HAP-1 (cell line): ENCODE measurements around the gene COPB2.
A peak's percentile ranks its signal among the peaks of the same experiment; 100 is the strongest.

ENCODE experiments used
- DNase-seq, 2 experiments: peaks; one replicate each; pipeline ENCODE4 v3.0.0-alpha.2; 2016 to 2020; ENCODE audit warnings: low spot score in 2 of 2
- H3K27me3 ChIP-seq: fragments of 250-450 bp; sonication (Bioruptor Pico); 2 replicates; pipeline ENCODE4 v1.5.1; 2020; ENCODE audit warnings: low read depth, mild to moderate bottlenecking, moderate library complexity
- H3K36me3 ChIP-seq: fragments of 250-450 bp; sonication (Bioruptor Pico); replicated peaks from 2 replicates; pipeline ENCODE4 v1.5.1; 2020; ENCODE audit warnings: mild to moderate bottlenecking
- H3K4me1 ChIP-seq: fragments of 250-450 bp; sonication (Bioruptor Pico); 2 replicates; pipeline ENCODE4 v1.5.1; 2020; ENCODE audit warnings: mild to moderate bottlenecking
- H3K4me3 ChIP-seq: fragments of 250-450 bp; sonication (Bioruptor Pico); 2 replicates; pipeline ENCODE4 v1.5.1; 2020; ENCODE audit warnings: mild to moderate bottlenecking, moderate library complexity
- H3K9me3 ChIP-seq: fragments of 250-450 bp; sonication (Bioruptor Pico); 2 replicates; pipeline ENCODE4 v1.5.1; 2020; ENCODE audit warnings: mild to moderate bottlenecking, moderate library complexity
- in situ Hi-C: fragments of 300-500 bp; cut with MboI; formaldehyde crosslinking; loops from 3 replicates; pipeline ENCODE4 v1.14.3; 2020; ENCODE audit warnings: low sequenced_read_pairs, inconsistent platforms, mixed read lengths

Gene COPB2

GRCh38 chr3:139389552-139390368 is at the start of gene COPB2:
TSS of gene COPB2 (minus strand) at chr3:139389647. CDS start at chr3:139389550, 97 bp downstream.
- Histone ChIP-seq H3K4me3 (peak within 1 kb of the TSS; percentile 90), H3K4me1 (peaks cover 10% of the 10 kb centered on the region), H3K36me3 (peaks cover 5% of the 10 kb centered on the region; the same call in 1 of the 2 replicates), H3K27me3 (no peaks in the 10 kb centered on the region), H3K9me3 (no peaks in the 10 kb centered on the region)
- in situ Hi-C loops = no loop called here
- peak; percentile 96 to 99 for DNase-seq

GRCh38 chr3:139434764-139435307 is 45.4 kb upstream of the COPB2 start:
- DNase-seq = no peak
- Histone ChIP-seq H3K36me3 (no peaks in the 10 kb centered on the region), H3K27me3 (no peaks in the 10 kb centered on the region), H3K4me1 (no peaks in the 10 kb centered on the region), H3K4me3 (no peak overlapping the region), H3K9me3 (no peaks in the 10 kb centered on the region)
- in situ Hi-C loops = loop anchor here (25.0 kb wide), 1 partner anchor 502 kb away; the partner anchor contains the start of gene CLSTN2

- H3K4me3 ChIP-seq = no peak overlapping the region
- H3K27me3 ChIP-seq = no peaks in the 10 kb centered on the region
- in situ Hi-C loops = loop anchor here (25.0 kb wide), 1 partner anchor 503 kb away; the partner anchor contains the start of gene CLSTN2
- DNase-seq = no peak
- no peaks in the 10 kb centered on the region for H3K4me1 ChIP-seq
- H3K9me3 ChIP-seq = no peaks in the 10 kb centered on the region
- no peaks in the 10 kb centered on the region for H3K36me3 ChIP-seq
Observed at GRCh38 chr3:139434228-139434627, 44.8 kb upstream of the COPB2 start.

- Histone ChIP-seq H3K9me3 (no peaks in the 10 kb centered on the region), H3K4me1 (no peaks in the 10 kb centered on the region), H3K27me3 (no peaks in the 10 kb centered on the region), H3K4me3 (no peak overlapping the region), H3K36me3 (no peaks in the 10 kb centered on the region)
- no peak for DNase-seq
- in situ Hi-C loops = loop anchor here (25.0 kb wide), 1 partner anchor 504 kb away; the partner anchor contains the start of gene CLSTN2
Observed at GRCh38 chr3:139433089-139433488, 43.6 kb upstream of the COPB2 start.

GRCh38 chr3:139430493-139430892 is 41.0 kb upstream of the COPB2 start:
- no peak overlapping the region for H3K4me3 ChIP-seq
- no peaks in the 10 kb centered on the region for H3K36me3 ChIP-seq
- in situ Hi-C loops = loop anchor here (25.0 kb wide), 1 partner anchor 507 kb away; the partner anchor contains the start of gene CLSTN2
- no peaks in the 10 kb centered on the region for H3K4me1 ChIP-seq
- peak in 1 of 2 experiments; percentile 16 for DNase-seq
- no peaks in the 10 kb centered on the region for H3K9me3 ChIP-seq
- no peaks in the 10 kb centered on the region for H3K27me3 ChIP-seq

- in situ Hi-C loops = loop anchor here (5.0 to 25.0 kb wide), 2 partner anchors 135 to 510 kb away; partner anchors contain the start of gene CLSTN2
- no peak overlapping the region for H3K4me3 ChIP-seq
- no peaks in the 10 kb centered on the region for H3K36me3 ChIP-seq
- H3K9me3 ChIP-seq = no peaks in the 10 kb centered on the region
- H3K4me1 ChIP-seq = no peaks in the 10 kb centered on the region
- no peaks in the 10 kb centered on the region for H3K27me3 ChIP-seq
- peak; percentile 29 to 72 for DNase-seq
Observed at GRCh38 chr3:139427283-139428060, 38.0 kb upstream of the COPB2 start.

- no peaks in the 10 kb centered on the region for H3K9me3 ChIP-seq
- no peak overlapping the region for H3K4me3 ChIP-seq
- in situ Hi-C loops = loop anchor here (5.0 to 25.0 kb wide), 2 partner anchors 136 to 511 kb away; partner anchors contain the start of gene CLSTN2
- H3K36me3 ChIP-seq = no peaks in the 10 kb centered on the region
- no peaks in the 10 kb centered on the region for H3K27me3 ChIP-seq
- H3K4me1 ChIP-seq = no peaks in the 10 kb centered on the region
- no peak for DNase-seq
Observed at GRCh38 chr3:139425745-139426400, 36.4 kb upstream of the COPB2 start.

GRCh38 chr3:139423232-139423631 is 33.8 kb upstream of the COPB2 start:
- no peak overlapping the region for H3K4me3 ChIP-seq
- in situ Hi-C loops = no loop called here

GRCh38 chr3:139421460-139421859 is 32.0 kb upstream of the COPB2 start:
- H3K9me3 ChIP-seq = no peaks in the 10 kb centered on the region
- H3K27me3 ChIP-seq = no peaks in the 10 kb centered on the region
- no peaks in the 10 kb centered on the region for H3K4me1 ChIP-seq
- no peak for DNase-seq
- no peak overlapping the region for H3K4me3 ChIP-seq
- H3K36me3 ChIP-seq = no peaks in the 10 kb centered on the region
- in situ Hi-C loops = no loop called here

More at GRCh38 chr3:139423232-139423631, 33.8 kb upstream of the COPB2 start:
- no peaks in the 10 kb centered on the region for H3K9me3 ChIP-seq
- DNase-seq = no peak
- H3K27me3 ChIP-seq = no peaks in the 10 kb centered on the region
- H3K4me1 ChIP-seq = no peaks in the 10 kb centered on the region
- no peaks in the 10 kb centered on the region for H3K36me3 ChIP-seq

GRCh38 chr3:139421040-139421439 is 31.6 kb upstream of the COPB2 start:
- Histone ChIP-seq H3K27me3 (no peaks in the 10 kb centered on the region), H3K9me3 (no peaks in the 10 kb centered on the region), H3K4me1 (no peaks in the 10 kb centered on the region), H3K36me3 (no peaks in the 10 kb centered on the region), H3K4me3 (no peak overlapping the region)
- no peak for DNase-seq
- in situ Hi-C loops = no loop called here

- in situ Hi-C loops = no loop called here
- Histone ChIP-seq H3K4me3 (no peak overlapping the region), H3K27me3 (no peaks in the 10 kb centered on the region), H3K4me1 (no peaks in the 10 kb centered on the region), H3K36me3 (no peaks in the 10 kb centered on the region), H3K9me3 (no peaks in the 10 kb centered on the region; the same call in 1 of the 2 replicates)
- no peak for DNase-seq
Observed at GRCh38 chr3:139418144-139418543, 28.7 kb upstream of the COPB2 start.

GRCh38 chr3:139416275-139416674 is 26.8 kb upstream of the COPB2 start:
- Histone ChIP-seq H3K4me1 (no peaks in the 10 kb centered on the region), H3K9me3 (peaks cover 6% of the 10 kb centered on the region), H3K27me3 (no peaks in the 10 kb centered on the region), H3K36me3 (no peaks in the 10 kb centered on the region), H3K4me3 (no peak overlapping the region)
- DNase-seq = no peak
- in situ Hi-C loops = no loop called here

- no peak overlapping the region for H3K4me3 ChIP-seq
- no peaks in the 10 kb centered on the region for H3K36me3 ChIP-seq
- DNase-seq = no peak
- in situ Hi-C loops = no loop called here
- H3K27me3 ChIP-seq = no peaks in the 10 kb centered on the region
- peaks cover 6% of the 10 kb centered on the region for H3K9me3 ChIP-seq
- H3K4me1 ChIP-seq = no peaks in the 10 kb centered on the region
Observed at GRCh38 chr3:139414608-139415224, 25.3 kb upstream of the COPB2 start.
